Measurements from ENCODE around the gene KRTAP26-1. TPM values are rescaled to one million over a fixed set of nuclear protein-coding genes. Genes with fewer than 3 reads are reported as not detected.

Gene KRTAP26-1, protein sequence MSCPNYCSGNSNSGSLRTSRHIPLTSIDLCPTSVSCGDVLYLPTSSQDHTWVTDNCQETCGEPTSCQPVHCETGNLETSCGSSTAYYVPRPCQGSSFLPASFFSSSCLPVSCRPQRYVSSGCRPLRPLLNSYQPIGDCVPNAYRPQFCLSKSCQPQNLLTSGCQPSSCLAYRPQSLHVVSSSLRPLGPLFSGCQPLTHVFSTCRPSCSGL
- not detected for polyA plus RNA-seq (2013, experiment 1 of 2; ENCODE audit: insufficient read length)
- polyA plus RNA-seq (2013, experiment 2 of 2; ENCODE audit: insufficient read length) = not detected

- no peak for DNase-seq
Observed at GRCh38 chr21:30320215-30320614, at the start of gene KRTAP26-1. KRTAP26-1 (minus strand) TSS chr21:30320315; CDS start chr21:30320035, 280 bp downstream.

DNA sequence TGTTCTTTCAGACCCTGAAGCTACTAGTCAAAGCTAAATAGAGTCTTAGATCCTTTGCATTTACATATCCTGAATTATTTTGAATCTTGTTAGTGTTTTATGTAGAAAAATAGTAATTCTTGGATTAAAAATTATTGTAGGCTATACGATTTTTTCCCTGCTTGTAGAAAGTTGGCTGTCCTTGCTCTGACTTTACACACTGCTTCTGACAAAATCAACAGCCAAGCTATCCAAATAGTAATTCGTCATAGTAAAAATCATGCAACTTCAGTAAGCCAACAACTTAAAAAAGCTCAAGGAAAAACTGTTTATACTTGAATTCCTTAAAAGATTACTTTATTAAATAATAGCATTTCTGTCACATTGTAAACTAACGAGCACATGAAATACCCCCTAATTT, 35.8 kb upstream of the KRTAP26-1 start:
- DNase-seq = no peak

- no peak for DNase-seq
Observed at GRCh38 chr21:30354308-30355005, 34.3 kb upstream of the KRTAP26-1 start.

DNA sequence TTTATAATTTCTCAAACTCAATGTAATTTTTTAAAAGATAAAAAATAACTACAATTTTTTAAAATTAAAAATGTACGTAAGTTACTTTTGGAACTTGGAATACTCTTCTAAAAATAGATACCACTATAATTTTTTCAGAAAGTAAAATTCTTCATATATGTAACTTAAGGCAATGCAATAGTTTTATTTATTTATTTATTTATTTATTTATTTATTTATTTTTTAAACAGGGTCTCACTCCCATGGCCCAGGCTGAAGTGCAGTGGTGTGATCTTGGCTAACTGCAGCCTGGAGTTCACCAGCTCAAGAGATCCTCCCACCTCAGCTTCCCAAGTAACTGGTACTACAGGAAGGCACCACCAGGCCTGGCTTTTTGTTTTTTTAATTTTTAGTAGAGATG, 31.4 kb upstream of the KRTAP26-1 start:
- DNase-seq = no peak

GRCh38 chr21:30349572-30349971, 29.5 kb upstream of the KRTAP26-1 start:
- peak; percentile 37 for DNase-seq

DNA sequence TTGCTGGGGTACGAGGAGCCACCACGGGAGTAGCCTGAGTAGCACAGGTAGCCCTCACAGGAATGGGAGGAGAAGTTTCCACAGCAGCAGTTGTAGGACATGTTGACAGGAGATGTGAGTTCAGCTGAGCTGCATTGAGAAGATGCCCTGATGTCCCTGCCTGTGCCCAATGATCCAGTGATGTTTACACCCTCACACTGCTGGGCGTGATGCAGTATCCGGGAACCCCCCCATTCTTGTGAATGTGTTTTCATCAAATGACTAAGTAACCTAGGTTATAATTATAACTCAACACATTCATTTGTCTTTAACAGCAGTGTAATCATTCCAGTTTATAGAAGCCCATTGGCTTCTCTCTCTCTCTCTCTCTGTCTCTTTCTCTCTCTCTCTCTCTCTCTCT, 28.4 kb upstream of the KRTAP26-1 start, which contains the start of gene KRTAP23-1:
Gene KRTAP23-1, minus strand, starts transcription at position 101 of the 400 bp plus-strand sequence. Its CDS starts 0 bp downstream, at position 101.
- no peak for DNase-seq

DNA sequence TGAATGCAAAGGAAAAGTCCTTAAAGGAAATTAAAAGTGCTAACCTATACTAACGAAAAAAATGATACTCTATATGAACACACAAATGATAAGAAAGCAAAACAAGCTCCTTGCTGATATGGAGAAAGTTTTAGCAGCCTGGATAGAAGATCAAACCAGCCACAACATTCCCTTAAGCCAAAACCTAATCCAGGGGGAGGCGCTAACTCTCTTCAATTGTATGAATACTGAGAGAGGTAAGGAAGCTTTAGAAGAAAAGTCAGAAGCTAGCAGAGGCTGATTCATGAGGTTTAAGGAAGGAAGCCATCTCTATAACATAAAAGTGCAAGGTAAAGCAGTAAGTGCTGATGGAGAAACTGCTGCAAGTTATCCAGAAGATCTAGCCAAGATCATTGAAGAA, 24.9 kb upstream of the KRTAP26-1 start:
- DNase-seq = no peak

GRCh38 chr21:30340714-30341573, 20.8 kb upstream of the KRTAP26-1 start:
- peak; percentile 53 for DNase-seq

- no peak for DNase-seq
Observed at GRCh38 chr21:30338717-30339116, 18.6 kb upstream of the KRTAP26-1 start.

DNA sequence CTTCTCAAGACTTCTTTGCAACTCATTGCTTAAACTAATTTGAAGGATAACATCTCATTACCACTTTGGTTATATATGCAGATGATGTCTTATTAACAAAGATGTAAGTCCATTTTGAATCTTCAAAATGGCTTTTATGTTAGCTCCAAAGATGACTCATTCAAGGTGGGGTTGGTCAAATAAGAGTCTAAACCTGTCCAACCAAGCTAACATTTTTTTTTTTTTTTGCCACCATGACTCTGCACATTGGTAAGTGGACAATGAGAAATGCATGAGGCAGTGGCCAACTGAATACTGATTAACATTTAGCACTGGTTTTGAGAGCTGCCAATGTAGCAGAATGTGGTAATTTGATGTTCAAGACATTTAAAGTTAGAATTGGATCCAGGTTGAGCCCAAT, 17.7 kb upstream of the KRTAP26-1 start:
- no peak for DNase-seq

- no peak for DNase-seq
Observed at GRCh38 chr21:30337276-30337744, 17.2 kb upstream of the KRTAP26-1 start, which contains the start of gene KRTAP27-1. KRTAP27-1 (minus strand) TSS chr21:30337694; CDS start chr21:30337668, 26 bp downstream.

- DNase-seq = peak; percentile 85
Observed at GRCh38 chr21:30336596-30336995, 16.5 kb upstream of the KRTAP26-1 start.

GRCh38 chr21:30333736-30334135, 13.6 kb upstream of the KRTAP26-1 start:
- peak; percentile 67 for DNase-seq

GRCh38 chr21:30332681-30333080, 12.6 kb upstream of the KRTAP26-1 start:
- peak; percentile 81 for DNase-seq

DNA sequence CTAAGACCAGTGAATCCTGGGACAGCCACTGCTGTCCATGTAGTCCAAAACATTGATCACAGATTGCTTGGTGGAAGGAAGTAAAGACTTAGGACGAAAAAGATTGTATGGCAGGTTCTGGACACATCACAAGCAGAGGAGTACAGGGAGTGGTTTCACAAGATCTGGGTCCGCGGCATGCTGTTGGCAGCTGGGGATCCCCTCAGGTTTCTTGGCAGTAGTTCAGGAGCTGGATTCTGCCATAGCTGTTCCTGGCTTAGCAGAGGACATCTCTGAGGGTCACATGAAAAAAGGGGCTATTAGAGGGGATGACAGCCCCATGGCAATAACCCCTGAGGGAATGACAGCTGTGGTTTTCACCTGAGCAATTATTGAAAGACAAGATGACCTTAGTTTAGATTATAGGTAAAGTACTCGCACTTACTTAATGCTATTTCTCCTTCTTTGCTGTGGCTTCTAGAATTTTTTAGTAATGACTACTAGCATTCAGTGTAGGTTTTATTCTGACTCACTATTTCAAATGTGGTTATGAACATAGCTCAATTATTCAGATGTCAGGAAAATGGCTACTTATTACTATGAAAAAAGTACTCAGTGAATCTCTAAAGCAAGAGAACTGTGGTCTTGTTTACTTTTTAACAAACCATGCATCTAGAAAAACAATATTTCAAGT, 9.2 kb upstream of the KRTAP26-1 start:
- DNase-seq = peak; percentile 48

DNA sequence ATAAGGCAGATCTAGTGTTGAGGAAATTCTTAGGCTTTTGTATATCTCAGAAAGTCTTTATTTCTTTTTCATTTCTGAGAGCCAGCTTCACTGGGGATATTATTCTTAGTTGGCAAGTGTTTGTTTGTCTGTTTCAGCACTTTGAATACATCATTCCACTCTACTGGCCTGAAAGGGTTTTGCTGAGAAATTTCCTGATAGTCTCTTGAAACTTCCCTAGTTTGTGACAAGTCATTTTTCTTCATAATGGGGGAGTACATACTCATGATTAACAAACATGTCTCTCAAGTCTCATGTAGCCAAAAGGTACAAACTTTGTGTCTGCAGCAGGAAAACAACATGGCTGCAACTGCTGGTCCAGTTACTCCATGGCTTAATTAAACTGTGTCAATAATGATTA, 6.3 kb upstream of the KRTAP26-1 start:
- DNase-seq = no peak

- no peak for DNase-seq
Observed at GRCh38 chr21:30315701-30316100, 4.4 kb downstream of the KRTAP26-1 start.

DNA sequence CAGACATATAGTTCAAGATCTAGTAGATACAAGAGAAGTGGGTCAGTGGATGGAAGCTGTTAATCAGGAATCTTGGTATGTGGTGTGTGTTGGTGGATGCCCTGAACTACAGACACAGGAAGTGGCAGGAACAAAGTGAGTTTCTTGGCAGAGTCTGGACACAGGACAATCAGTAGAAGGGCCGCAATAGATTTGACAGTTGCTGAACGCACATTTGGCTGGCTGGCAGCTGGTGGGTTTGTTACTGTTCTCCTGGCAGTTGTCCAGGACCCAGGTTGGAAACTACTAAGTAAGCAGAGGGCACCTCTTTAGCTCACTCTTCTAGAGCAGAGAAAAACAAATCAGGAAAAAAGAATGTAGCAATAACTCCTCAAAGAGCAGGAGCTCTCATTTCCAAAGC, 13.2 kb downstream of the KRTAP26-1 start:
- DNase-seq = no peak

DNA sequence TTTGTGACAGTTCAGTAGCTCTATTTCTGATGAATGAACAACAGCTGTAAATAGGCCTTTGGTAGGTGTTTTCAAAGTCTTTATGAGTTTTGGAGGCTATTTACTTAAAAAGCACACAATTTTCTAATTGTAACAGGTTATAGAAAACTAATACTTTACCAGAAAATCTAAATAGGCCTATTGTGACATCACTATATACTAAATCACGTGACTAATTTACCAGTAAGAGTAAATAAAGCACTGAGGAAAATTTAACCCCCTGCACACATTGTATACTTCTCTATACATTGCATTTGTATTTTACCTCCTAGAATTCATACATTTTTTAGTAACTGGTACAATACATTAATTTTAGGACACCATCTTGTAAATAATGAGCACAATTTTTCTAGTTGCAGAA, 15.0 kb downstream of the KRTAP26-1 start:
- DNase-seq = no peak

GRCh38 chr21:30289215-30289614, 30.9 kb downstream of the KRTAP26-1 start, which contains the start of gene KRTAP25-1:
KRTAP25-1 (minus strand) TSS chr21:30289514; CDS start chr21:30289490, 24 bp downstream.
- DNase-seq = no peak

- no peak for DNase-seq
Observed at GRCh38 chr21:30282850-30283249, 37.3 kb downstream of the KRTAP26-1 start, which contains the start of gene KRTAP24-1. KRTAP24-1 (minus strand) TSS chr21:30282950; CDS start chr21:30282932, 18 bp downstream.

DNA sequence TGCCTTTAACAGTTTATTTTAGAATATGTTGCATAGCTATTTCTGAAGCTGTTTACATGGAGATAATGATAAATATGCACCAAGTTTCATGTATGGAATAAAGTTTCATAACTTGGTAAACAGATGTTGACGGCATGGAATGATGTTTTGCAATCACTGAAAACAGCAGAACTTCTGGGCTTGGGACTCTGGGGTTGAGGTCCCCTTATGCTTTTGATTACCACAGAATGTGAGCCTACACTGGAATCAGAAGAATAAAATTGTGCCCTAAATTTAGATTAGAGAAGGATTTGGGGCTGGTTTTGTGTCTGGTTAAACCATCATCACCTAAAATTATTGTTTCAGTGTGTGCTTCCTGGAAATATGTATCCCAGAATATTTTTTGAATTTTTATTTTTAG, 48.5 kb downstream of the KRTAP26-1 start:
- no peak for DNase-seq
